Caco-2 (cell line): ENCODE measurements around the gene OR4D9. TPM values are rescaled to one million over a fixed set of nuclear protein-coding genes. Genes with fewer than 3 reads are reported as not detected.
A peak's percentile ranks its signal among the peaks of the same experiment; 100 is the strongest.

Experiments
- BruUV-seq: library from RNA; stranded (reverse); fragments of 400-500 nt; replicated peaks from 2 replicates; lab custom pipeline; 2021; lab: Mats Ljungman, UMichigan
- CTCF ChIA-PET: fragments of 300-600 bp; sonication (Branson Sonifier 250); formaldehyde crosslinking; loops from one replicate; lab custom pipeline; 2022; ENCODE audit warnings: antibody characterized with exemption; lab: Charles Lee
- POLR2A ChIA-PET: fragments of 300-600 bp; sonication (Branson Sonifier 250); formaldehyde crosslinking; loops from one replicate; lab custom pipeline; 2022; ENCODE audit warnings: antibody characterized with exemption; lab: Charles Lee
- DNase-seq, 2 experiments: peaks; one replicate each; pipeline versions ENCODE4 v3.0.0 to v3.0.0-alpha.2; 2020 to 2022
- H3K27me3 ChIP-seq: replicated peaks from 2 replicates; pipeline ENCODE4 v1.6.0; 2011; ENCODE audit warnings: low read length; ENCODE audit not compliant: control insufficient read depth, insufficient read depth
- H3K36me3 ChIP-seq: 2 replicates; pipeline ENCODE4 v1.5.1; 2011; ENCODE audit warnings: low read length; ENCODE audit not compliant: control insufficient read depth, insufficient read depth
- H3K4me1 ChIP-seq: fragments of 250-450 bp; sonication (Bioruptor Pico); 2 replicates; pipeline ENCODE4 v1.5.1; 2020; ENCODE audit warnings: mild to moderate bottlenecking
- H3K4me3 ChIP-seq: 2 replicates; pipeline ENCODE4 v1.5.1; 2011; ENCODE audit warnings: low read depth, mild to moderate bottlenecking, control low read depth, low read length
- H3K9me3 ChIP-seq: fragments of 250-450 bp; sonication (Bioruptor Pico); 2 replicates; pipeline ENCODE4 v1.5.1; 2020; ENCODE audit warnings: mild to moderate bottlenecking, moderate library complexity
- H3K27ac Mint-ChIP-seq: one replicate; pipeline ENCODE4 v1.8.0; 2022; ENCODE audit warnings: mixed read lengths; ENCODE audit not compliant: unreplicated experiment
- H3K27me3 Mint-ChIP-seq: one replicate; pipeline ENCODE4 v1.8.0; 2022; ENCODE audit warnings: mixed read lengths; ENCODE audit not compliant: insufficient read depth, unreplicated experiment
- H3K36me3 Mint-ChIP-seq: one replicate; pipeline ENCODE4 v1.8.0; 2022; ENCODE audit warnings: mild to moderate bottlenecking, mixed read lengths; ENCODE audit not compliant: insufficient read depth, unreplicated experiment
- H3K4me1 Mint-ChIP-seq: one replicate; pipeline ENCODE4 v1.8.0; 2022; ENCODE audit warnings: low read depth, mixed read lengths; ENCODE audit not compliant: unreplicated experiment
- H3K4me3 Mint-ChIP-seq: one replicate; pipeline ENCODE4 v1.8.0; 2022; ENCODE audit warnings: mild to moderate bottlenecking, moderate library complexity, mixed read lengths; ENCODE audit not compliant: unreplicated experiment
- H3K9me3 Mint-ChIP-seq: one replicate; pipeline ENCODE4 v1.8.0; 2022; ENCODE audit warnings: mixed read lengths; ENCODE audit not compliant: unreplicated experiment
- CTCF ChIP-seq, 2 experiments: fragments of 200-600 bp in 1 of 2; IDR thresholded peaks; 1 replicate in 1 of 2; 2 replicates in 1 of 2; pipeline versions ENCODE4 v1.5.1 to v1.8.0; 2011 to 2022; ENCODE audit warnings: antibody characterized with exemption in 1 of 2, control low read depth in 1 of 2, inconsistent platforms in 1 of 2, low read depth in 1 of 2, low read length in 1 of 2, mild to moderate bottlenecking in 1 of 2, moderate library complexity in 1 of 2; ENCODE audit not compliant: insufficient read depth in 1 of 2, severe bottlenecking in 1 of 2, unreplicated experiment in 1 of 2
- intact Hi-C: fragments of 100-400 bp; cut with micrococcal nuclease; formaldehyde crosslinking; loops from one replicate; pipeline ENCODE4 v1.10.0; 2022; ENCODE audit not compliant: unreplicated experiment
- total RNA-seq: library from RNA; stranded (reverse); gene quantifications from 2 replicates; pipeline ENCODE4 v1.2.3, GENCODE V29; 2022

OR4D9 gene
- total RNA-seq, 1 experiment from 2014 or later = not detected

- peaks cover 49% of the 10 kb centered on the region for H3K36me3 Mint-ChIP-seq
- POLR2A ChIA-PET = no interaction called here
- Histone ChIP-seq H3K4me1 (peaks cover 4% of the 10 kb centered on the region; the same call in 1 of the 2 replicates), H3K27me3 (no peaks in the 10 kb centered on the region), H3K4me3 (peak overlapping the region; percentile 30), H3K36me3 (no peaks in the 10 kb centered on the region), H3K9me3 (no peaks in the 10 kb centered on the region)
- no peak for TF ChIP-seq CTCF (IDR thresholded peaks at IDR 0.05; ENCODE audit: insufficient read depth in 1 of 2, low read depth in 1 of 2, low read length in 1 of 2, severe bottlenecking in 1 of 2, unreplicated experiment in 1 of 2)
- peak overlapping the region; percentile 78 for H3K4me3 Mint-ChIP-seq
- intact Hi-C loops = loop anchor here (10.0 kb wide), 1 partner anchor 381 kb away; the partner anchor contains the start of gene DTX4
- H3K9me3 Mint-ChIP-seq = no peaks in the 10 kb centered on the region
- BruUV-seq = TSS peak; percentile 59
- H3K27ac Mint-ChIP-seq = peak overlapping the region; percentile 91
- peaks cover 5% of the 10 kb centered on the region for H3K27me3 Mint-ChIP-seq
- peaks cover 33% of the 10 kb centered on the region for H3K4me1 Mint-ChIP-seq
- DNase-seq = no peak
- CTCF ChIA-PET = no interaction called here
These were observed 44.3 kb downstream of the OR4D9 start for GRCh38 chr11:59555601-59556114.

- BruUV-seq = no TSS peak
- Histone ChIP-seq H3K36me3 (no peaks in the 10 kb centered on the region), H3K9me3 (no peaks in the 10 kb centered on the region), H3K4me3 (peak overlapping the region; percentile 30), H3K27me3 (no peaks in the 10 kb centered on the region), H3K4me1 (peaks cover 4% of the 10 kb centered on the region; the same call in 1 of the 2 replicates)
- Mint-ChIP-seq H3K4me3 (peak overlapping the region; percentile 78), H3K27me3 (no peaks in the 10 kb centered on the region), H3K36me3 (peaks cover 49% of the 10 kb centered on the region), H3K9me3 (no peaks in the 10 kb centered on the region), H3K27ac (peak overlapping the region; percentile 91), H3K4me1 (peaks cover 28% of the 10 kb centered on the region)
- ChIA-PET CTCF (no interaction called here), POLR2A (interaction anchor here (1.1 to 1.3 kb wide), 2 partner anchors 19 to 113 kb away, joined by 4 to 6 read pairs; partner anchors contain the start of gene PATL1)
- intact Hi-C loops = loop anchor here (10.0 kb wide), 1 partner anchor 382 kb away; the partner anchor contains the start of gene DTX4
- TF ChIP-seq CTCF (IDR thresholded peaks at IDR 0.05; ENCODE audit: insufficient read depth in 1 of 2, low read depth in 1 of 2, low read length in 1 of 2, severe bottlenecking in 1 of 2, unreplicated experiment in 1 of 2) = no peak
- DNase-seq = peak; percentile 79 to 83
These were observed 45.0 kb downstream of the OR4D9 start for GRCh38 chr11:59556115-59556916.

DNA sequence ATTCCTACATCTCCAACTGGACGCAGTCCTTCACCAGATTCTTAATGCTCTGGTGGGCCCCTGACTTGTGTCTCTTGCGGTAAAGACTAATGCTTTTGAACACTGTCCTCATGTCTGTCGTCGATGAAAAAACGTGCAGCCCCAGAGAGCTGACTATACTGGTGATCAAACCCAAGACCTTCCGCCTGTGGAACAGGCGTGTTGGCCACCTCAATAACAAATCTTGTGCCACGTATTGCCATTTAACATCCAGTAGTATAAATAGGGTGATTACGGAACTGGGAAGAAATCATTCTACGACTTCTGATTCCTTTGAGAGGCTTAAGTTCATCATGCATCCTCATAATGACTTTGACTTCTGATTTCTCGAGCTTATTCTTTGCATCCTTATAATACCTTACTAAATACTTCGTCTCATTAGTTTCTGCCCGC is 45.6 kb downstream of the OR4D9 start:
- no peaks in the 10 kb centered on the region for H3K27me3 ChIP-seq
- Mint-ChIP-seq H3K27me3 (no peaks in the 10 kb centered on the region), H3K4me1 (peaks cover 23% of the 10 kb centered on the region), H3K36me3 (peaks cover 49% of the 10 kb centered on the region), H3K27ac (peak overlapping the region; percentile 91), H3K9me3 (no peaks in the 10 kb centered on the region), H3K4me3 (peak overlapping the region; percentile 78)
- no peaks in the 10 kb centered on the region for H3K9me3 ChIP-seq
- peaks cover 10% of the 10 kb centered on the region for H3K4me1 ChIP-seq
- TF ChIP-seq CTCF (IDR thresholded peaks at IDR 0.05; ENCODE audit: insufficient read depth in 1 of 2, low read depth in 1 of 2, low read length in 1 of 2, severe bottlenecking in 1 of 2, unreplicated experiment in 1 of 2) = no peak
- ChIA-PET CTCF (interaction anchor here (0.6 kb wide), 1 partner anchor 1671 kb away, joined by 4 read pairs; no protein-coding TSS in a partner anchor), POLR2A (interaction anchor here (0.6 to 1.3 kb wide), 4 partner anchors 20 to 254 kb away, joined by 3 to 6 read pairs (median 5); partner anchors contain the start of genes MRPL16 and PATL1)
- H3K4me3 ChIP-seq = peak overlapping the region; percentile 30
- no TSS peak for BruUV-seq
- no peaks in the 10 kb centered on the region for H3K36me3 ChIP-seq
- intact Hi-C loops = loop anchor here (1.0 to 10.0 kb wide), 2 partner anchors 9 to 382 kb away; partner anchors contain the start of gene DTX4
- peak in 1 of 2 experiments; percentile 41 for DNase-seq
